Skeletal muscle cell (primary cell): Measurements from ENCODE around the gene RTF2.
"Not testable (repeated sequence)": the region's sequence is repeated elsewhere in the genome, so short reads cannot be mapped to it uniquely, and the experiment has no call there.

Source experiments
- DNase-seq: peaks from one replicate; pipeline ENCODE4 v3.0.0-alpha.2; 2010; ENCODE audit warnings: low read depth
- H3K4me3 ChIP-seq: 2 replicates; pipeline ENCODE4 v1.5.1; 2011; ENCODE audit warnings: low read depth, mild to moderate bottlenecking, control low read depth, low read length, moderate library complexity

RTF2 gene

GRCh38 chr20:56465997-56466396 is 2.4 kb upstream of the RTF2 start:
- no peak overlapping the region for H3K4me3 ChIP-seq
- no peak for DNase-seq

- peak overlapping the region; percentile 99 for H3K4me3 ChIP-seq
- DNase-seq = no peak
These were observed 485 bp upstream of the RTF2 start for GRCh38 chr20:56467968-56468315.

GRCh38 chr20:56469077-56469449 is 636 bp downstream of the RTF2 start:
- DNase-seq = no peak

GRCh38 chr20:56483970-56484369 is 15.5 kb downstream of the RTF2 start:
- DNase-seq = no peak
- H3K4me3 ChIP-seq = no peak overlapping the region

More at GRCh38 chr20:56469077-56469449, 636 bp downstream of the RTF2 start:
- H3K4me3 ChIP-seq = peak overlapping the region; percentile 99

- H3K4me3 ChIP-seq = no peak overlapping the region
- no peak for DNase-seq
These were observed 18.8 kb downstream of the RTF2 start for GRCh38 chr20:56487216-56487615.

- DNase-seq = no peak
These were observed 20.1 kb downstream of the RTF2 start for GRCh38 chr20:56488566-56488965.

GRCh38 chr20:56501116-56501515 is 32.7 kb downstream of the RTF2 start:
- H3K4me3 ChIP-seq = no peak overlapping the region
- DNase-seq = no peak

More at GRCh38 chr20:56488566-56488965, 20.1 kb downstream of the RTF2 start:
- H3K4me3 ChIP-seq = no peak overlapping the region

- no peak overlapping the region for H3K4me3 ChIP-seq
- no peak for DNase-seq
These were observed 35.5 kb downstream of the RTF2 start for GRCh38 chr20:56503916-56504315.

- no peak overlapping the region for H3K4me3 ChIP-seq
- no peak for DNase-seq
These were observed 36.1 kb downstream of the RTF2 start for GRCh38 chr20:56504373-56505005.

- no peak overlapping the region for H3K4me3 ChIP-seq
- DNase-seq = no peak
These were observed 37.7 kb downstream of the RTF2 start for GRCh38 chr20:56506103-56506502.

- DNase-seq = no peak
- H3K4me3 ChIP-seq = no peak overlapping the region
These were observed 43.5 kb downstream of the RTF2 start for GRCh38 chr20:56511926-56512325.

GRCh38 chr20:56513161-56514150 is 45.0 kb downstream of the RTF2 start:
- H3K4me3 ChIP-seq = no peak overlapping the region
- DNase-seq = no peak

- no peak for DNase-seq
These were observed 48.2 kb downstream of the RTF2 start for GRCh38 chr20:56516631-56517030.

GRCh38 chr20:56517211-56517610 is 48.8 kb downstream of the RTF2 start:
- DNase-seq = no peak
- H3K4me3 ChIP-seq = no peak overlapping the region

More at GRCh38 chr20:56516631-56517030, 48.2 kb downstream of the RTF2 start:
- no peak overlapping the region for H3K4me3 ChIP-seq

- no peak for DNase-seq
- H3K4me3 ChIP-seq = no peak overlapping the region
These were observed 49.2 kb downstream of the RTF2 start for GRCh38 chr20:56517641-56518040.

GRCh38 chr20:56518126-56518525 is 49.7 kb downstream of the RTF2 start:
- H3K4me3 ChIP-seq = no peak overlapping the region
- DNase-seq = no peak

- DNase-seq = no peak
- H3K4me3 ChIP-seq = no peak overlapping the region
These were observed 50.4 kb downstream of the RTF2 start for GRCh38 chr20:56518721-56519398.

GRCh38 chr20:56519551-56519950 is 51.1 kb downstream of the RTF2 start:
- H3K4me3 ChIP-seq = no peak overlapping the region
- no peak for DNase-seq

- no peak overlapping the region for H3K4me3 ChIP-seq
- DNase-seq = no peak
These were observed 51.8 kb downstream of the RTF2 start for GRCh38 chr20:56520180-56520579.

GRCh38 chr20:56520746-56521354 is 52.4 kb downstream of the RTF2 start:
- not testable (repeated sequence) for H3K4me3 ChIP-seq, DNase-seq
